ENCODE measurements around the gene SPAG9.

GRCh38 chr17:50967795-50968194, 152.9 kb downstream of the SPAG9 start:
- TF ChIP-seq EZH2 (optimal IDR thresholded peaks at IDR 0.05; ENCODE audit: low read depth, low read length) = no peak
- TF ChIP-seq CTCF (IDR thresholded peaks at IDR 0.05; ENCODE audit: low read length) = no peak

All from MM.1S (cell line).